Activated CD4-positive, alpha-beta T cell treated with anti-CD3 and anti-CD28 coated beads, Interleukin-2, amount 50 U/mL, for 24 hours (primary cell): Measurements from ENCODE around the gene RPS14.
"Not testable (repeated sequence)": the region's sequence is repeated elsewhere in the genome, so short reads cannot be mapped to it uniquely, and the experiment has no call there.

Experiments used
- DNase-seq, 2 donors: peaks; one replicate each; pipeline ENCODE4 v3.0.0-alpha.2; 2020; ENCODE audit warnings: low read depth in 1 of 2, low spot score in 1 of 2

RPS14 gene

DNA sequence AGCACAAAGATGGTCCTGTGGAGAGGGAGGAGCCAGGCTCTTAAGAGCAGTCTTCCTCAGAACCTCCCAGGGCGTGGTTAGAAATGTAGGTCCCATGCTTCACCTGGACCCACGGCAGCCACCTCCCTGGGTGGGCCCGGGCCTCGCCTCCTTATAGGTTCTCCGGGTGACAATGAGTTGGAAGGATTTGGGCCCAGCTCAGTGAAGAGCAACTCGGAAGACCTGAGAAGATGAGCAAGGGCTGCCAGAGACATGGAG is 32.1 kb upstream of the RPS14 start:
- no peak for DNase-seq

DNA sequence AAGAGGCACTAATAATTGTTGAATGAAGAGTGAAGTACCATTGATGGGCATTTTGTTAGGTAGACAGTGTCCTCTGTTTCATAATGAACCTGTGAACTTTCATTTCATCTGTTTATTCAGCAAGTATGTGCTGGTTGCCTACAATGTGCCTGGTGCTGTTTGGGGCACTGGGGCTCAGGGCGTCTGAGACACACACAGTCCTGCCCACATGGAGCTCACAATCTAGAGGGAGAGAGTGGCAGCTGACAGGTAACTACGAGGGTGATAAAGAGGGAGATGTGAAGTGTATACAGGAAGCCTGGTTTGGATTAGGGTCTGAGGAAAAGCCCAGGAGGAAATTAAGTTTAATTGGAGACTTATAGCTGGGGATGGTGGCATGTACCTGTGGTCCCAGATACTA is 29.9 kb upstream of the RPS14 start:
- no peak for DNase-seq

DNA sequence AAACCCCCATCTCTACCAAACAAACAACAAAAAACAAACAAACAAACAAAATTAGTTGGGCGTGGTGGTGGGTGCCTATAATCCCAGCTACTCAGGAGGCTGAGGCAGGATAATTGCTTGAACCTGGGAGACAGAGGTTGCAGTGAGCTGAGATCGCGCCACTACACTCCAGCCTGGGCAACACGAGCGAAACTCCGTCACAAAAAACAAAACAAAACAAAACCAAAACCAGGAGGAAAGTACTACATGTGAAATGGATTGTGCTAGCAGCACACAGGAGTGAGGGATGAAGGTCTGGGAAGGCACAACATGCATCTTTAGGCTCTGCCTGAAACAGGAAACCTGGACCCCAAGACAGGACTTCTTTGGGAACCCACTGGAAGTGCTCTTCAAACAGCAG is 27.0 kb upstream of the RPS14 start:
- not testable (repeated sequence) for DNase-seq

DNA sequence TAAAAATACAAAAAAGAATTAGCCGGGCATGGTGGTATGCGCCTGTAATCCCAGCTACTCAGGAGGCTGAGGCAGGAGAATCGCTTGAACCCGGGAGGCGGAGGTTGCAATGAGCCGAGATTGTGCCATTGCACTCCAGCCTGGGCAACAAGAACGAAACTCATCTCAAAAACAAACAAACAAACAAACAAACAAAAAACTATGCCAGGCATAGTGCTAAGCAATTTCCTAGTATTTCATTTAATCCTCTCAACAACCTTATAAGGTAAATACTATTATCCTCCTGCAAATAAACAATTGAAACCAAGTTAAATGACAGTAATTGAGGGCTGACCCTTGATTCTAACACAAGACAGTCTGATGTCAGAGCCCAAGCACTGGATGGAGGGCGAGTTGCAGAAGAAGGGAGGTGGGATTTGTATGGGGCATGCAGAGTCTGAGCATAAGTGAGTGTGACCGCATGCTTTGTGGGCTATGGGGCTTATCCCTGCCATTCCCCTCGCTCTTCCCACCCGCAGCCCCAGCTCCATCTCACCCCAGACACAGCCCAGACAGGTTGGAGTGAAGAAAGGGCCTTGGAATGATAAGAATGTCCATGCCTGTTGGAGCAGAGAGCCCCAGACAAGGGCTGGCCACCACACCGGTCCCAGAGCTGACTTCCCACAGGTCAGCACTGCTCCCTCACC is 24.3 kb upstream of the RPS14 start:
- DNase-seq = no peak

DNA sequence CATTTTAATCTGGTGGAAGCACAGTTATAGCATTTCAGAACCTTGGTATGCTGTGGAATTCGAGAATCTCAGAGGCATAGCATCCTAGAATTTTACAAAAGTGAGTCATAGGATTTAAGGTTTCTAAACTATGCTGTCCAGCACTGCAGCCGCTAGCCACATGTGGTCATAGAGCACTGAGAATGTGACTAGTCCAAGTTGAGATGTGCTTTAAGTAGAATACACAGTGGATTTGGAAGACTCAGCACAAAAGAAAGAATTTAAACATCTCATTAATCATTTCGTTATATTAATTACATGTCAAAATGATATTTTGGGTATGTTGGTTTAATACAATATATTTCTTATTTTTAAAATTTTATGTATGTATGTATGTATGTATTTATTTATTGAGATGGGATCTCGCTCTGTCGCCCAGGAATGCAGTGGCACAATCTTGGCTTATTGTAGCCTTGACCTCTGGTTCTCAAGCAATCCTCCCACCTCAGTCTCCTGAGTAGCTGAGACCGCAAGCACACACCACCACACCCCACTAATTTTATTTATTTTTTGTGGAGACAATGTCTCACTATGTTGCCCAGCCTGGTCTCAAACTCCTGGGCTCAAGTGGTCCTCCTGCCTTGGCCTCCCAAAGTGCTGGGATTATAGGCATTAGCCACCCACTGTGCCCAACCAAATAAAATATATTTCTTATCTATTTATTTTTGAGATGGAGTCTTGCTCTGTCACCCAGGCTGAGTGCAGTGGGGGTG is 20.4 kb upstream of the RPS14 start:
- DNase-seq = no peak

DNA sequence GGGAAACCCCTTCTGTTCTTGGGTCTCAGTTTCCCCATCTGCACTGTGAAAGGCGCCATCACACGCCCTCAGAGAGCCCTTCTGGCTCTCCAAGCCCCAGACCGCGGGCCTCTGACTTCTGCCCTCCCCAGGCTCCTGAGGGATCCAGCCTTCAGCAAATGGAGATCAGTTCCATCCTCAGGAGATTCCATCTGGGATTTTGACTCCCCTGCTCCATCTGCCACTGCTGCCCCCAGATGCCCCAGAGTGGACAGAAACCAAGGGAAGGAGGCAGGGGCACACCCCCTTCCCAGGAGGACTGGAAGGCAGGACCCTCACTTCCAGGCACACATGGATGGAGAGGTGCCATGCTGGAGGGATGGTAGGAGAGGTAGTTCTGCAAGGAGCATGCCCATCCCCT is 18.7 kb upstream of the RPS14 start:
- DNase-seq = no peak

DNA sequence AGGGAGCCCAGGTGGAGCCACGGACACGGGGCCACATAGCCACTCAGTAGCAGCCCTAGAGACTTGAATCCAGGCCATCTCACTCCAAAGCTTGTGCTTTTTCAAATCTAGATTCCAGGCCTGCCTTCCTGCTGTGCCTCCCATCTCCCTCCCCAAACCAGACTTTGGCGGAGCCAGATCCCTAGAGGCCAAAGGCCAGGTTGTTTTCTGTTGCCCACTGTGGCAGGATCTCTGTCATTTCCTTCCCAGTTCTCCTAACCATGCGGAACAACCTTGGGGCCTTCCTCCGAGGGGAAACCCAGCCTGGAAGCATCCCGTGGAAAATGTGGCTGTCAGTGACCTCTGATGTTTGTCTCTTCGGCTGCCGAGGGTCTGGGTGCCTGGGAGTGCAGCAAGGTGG is 16.4 kb upstream of the RPS14 start:
- DNase-seq = no peak

DNA sequence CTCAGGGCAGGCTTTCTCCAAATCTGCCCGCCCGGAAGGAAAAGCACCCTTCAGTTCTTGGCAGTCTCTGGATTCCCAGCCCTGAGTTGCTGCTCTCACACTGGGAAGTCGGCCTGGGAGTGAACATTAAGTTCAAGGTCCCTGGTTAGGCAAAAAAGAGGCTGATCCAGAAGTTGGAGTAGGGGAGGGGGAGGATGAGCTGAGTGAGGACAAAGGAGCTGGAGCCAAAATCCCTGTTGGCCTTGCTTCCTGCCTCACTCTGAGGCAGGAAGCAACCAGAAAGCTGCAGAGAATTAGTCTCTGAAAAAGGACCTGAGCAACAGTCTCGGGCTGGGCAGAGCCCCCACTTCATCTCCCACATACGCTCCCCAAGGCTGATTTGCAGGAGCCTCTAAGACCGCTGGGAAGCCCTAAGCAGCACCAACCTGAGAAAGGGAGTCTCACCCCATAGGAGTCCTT is 15.0 kb upstream of the RPS14 start:
- no peak for DNase-seq

DNA sequence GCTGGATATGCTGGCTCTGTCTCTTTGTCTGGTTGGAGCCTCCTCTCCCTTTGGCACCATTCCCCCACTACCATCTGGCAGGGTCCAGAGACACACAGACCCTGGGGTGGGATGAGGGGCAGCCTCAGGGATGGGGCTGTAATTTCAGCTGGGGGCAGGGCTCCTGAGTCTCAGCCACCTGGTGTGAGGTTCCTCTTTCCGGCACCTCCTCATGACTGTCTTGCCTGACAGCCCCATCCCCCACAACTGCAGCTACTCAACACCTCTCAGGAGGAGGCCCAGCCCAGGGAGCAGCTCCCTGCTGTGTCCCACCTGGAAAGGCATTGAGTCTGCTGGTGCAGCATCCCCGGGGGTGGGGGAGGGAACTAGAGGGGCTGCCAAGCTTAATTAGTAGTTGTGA is 11.7 kb upstream of the RPS14 start:
- DNase-seq = no peak

DNA sequence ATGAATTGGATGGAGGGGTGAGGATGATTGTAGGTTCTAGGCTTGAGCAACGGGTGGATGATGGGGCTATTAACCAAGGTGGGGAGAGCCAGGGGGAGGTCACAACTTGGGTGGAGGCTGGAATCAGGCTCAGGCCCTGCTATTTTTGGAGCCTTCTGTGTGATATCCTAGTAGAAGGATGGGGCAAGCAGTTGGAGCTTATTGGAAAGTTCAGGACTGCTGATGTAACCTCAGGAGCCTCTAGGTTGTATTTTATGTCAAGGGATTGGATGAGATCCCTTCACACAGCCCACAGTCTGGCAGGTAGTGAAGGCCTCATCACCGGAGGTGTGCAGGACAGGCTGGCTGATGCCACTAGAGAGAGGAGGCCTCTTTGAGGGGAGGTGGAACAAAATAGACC is 11.2 kb upstream of the RPS14 start:
- DNase-seq = no peak

DNA sequence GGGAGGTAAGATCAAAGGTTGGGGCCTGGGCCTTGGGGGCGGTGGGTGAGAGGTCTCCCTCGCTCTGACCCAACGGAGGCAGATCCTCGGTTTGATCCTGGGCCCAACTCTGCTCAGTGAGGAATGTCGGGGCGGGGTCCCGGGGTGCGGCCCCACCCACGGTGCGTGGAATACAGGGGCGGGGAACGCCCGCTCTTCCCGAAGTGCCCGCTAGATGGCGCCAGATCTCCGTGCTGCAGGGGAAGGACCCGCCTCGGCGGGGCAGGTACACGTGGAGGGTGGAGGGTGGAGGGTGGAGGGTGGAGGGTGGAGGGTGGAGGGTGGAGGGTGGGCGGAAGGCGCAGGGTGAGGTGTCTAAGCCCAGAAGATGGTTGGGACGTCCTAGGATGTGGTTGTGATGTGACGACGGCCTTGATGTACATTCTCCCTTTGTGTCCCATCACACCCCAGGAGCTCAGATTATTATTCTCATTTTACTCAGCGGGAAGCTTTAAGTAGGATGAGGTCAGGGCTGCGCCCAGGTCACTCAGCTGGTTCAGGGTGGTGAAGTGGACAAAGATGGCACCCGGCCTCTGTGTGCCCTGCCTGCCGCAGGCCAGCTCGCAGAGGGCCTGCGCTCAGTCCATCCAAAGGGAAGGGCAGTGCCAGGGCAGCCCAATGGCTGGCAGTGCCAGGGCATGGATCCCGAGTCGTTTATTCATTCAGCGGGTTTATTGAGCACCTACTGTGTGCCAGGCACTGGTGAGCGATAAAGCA is 9.4 kb upstream of the RPS14 start:
- peak; percentile 83 to 90 for DNase-seq

DNA sequence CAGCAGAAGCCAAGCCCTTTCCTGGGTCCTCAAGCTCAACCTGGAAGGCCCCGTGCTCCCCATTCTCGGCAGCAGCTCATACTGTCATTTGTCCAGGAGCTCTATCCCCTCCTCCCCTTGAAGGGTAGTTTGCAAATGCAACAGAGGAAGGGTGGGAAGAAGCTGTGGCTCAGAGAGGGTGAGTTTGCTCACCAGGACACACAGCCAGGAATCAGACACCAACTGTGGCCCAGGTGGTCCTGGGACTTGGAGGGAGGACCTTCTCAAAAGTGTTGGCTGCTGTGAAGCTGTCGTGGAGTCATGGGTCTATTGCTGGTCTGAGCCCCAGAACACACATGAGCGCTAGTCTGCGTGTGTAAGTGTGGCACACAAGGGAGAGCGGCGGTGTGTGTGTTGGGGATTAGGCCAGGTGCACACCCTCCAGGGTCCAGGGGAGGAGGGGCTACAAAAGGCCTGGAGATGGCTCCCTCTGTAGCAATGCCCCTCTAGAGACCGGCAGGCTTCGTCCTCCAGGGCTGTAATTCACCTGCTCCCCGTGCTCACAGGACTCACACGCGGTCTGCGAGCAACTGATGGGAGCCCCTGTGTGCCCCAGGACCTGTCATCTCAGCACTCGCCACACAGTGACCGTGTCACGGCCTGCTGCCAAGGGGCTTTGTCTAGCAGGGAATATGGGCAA is 8.2 kb upstream of the RPS14 start:
- DNase-seq = no peak

DNA sequence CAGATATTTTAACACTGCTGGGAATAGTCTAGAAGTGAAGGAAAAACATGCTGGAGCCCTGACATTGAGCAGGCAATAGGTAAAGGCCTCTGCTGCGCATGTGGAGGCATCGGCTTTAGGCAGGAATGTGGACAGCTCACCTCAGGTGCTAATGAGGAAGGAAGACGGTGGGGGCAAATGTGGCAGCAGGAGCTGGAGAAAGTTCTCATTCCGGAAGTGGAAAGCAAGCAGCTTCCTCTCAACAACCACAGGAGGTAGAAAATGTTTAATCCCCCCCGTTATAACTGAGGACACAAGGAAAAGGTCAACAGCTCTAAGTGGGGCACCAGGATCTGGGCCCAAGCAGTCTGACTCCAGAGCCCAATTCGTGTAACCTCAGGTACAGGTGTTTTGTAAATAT is 7.6 kb upstream of the RPS14 start:
- DNase-seq = no peak

DNA sequence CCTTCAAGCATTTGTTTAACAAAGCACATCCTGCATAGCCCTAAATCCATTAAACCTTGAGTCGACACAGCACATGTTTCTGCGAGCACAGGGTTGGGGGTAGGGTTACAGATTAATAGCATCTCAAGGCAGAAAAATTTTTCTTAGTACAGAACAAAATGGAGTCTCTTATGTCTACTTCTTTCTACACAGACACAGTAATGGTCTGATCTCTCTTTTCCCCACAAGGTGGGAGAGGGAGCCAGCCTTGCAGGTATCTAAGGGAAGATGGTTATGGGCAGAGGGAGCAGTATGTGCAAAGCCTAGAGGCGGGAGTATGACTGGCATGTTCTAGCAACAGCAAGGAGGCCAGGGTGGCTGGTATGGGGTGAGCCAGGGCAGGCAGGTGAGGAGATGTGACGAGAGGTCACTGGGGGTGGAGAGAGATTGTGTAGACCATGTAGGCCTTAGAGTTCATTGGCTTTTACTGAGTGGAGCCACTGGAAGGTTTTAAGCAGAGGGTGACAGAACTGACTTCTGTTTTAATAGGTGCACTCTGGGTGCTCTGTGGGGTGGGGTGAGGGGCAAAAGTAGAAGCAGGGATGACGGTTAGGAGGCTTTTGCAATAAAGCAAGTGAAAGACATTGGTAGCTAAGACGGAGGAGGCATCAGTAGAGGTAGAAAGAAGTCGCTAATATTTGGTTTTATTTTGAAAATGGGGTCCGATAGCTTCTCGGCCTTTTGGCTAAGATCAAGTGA is 5.1 kb upstream of the RPS14 start:
- no peak for DNase-seq

DNA sequence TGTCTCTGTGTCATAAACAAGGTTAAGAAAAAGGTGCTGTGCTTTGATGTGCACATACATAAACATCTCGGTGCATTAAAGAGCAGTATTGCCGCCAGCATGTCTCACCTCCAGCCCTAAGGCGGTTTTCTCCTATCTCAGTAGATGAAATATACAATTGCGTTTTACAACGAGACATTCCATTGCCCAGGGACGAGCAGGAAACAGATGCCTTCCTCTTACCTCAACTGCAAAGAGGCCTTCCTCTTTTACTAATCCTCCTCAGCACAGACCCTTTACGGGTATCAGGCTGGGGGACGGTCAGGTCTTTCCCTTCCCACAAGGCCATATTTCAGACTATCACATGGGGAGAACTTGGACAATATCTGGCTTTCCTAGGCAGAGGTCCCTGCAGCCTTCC is 4.5 kb upstream of the RPS14 start:
- not testable (repeated sequence) for DNase-seq

DNA sequence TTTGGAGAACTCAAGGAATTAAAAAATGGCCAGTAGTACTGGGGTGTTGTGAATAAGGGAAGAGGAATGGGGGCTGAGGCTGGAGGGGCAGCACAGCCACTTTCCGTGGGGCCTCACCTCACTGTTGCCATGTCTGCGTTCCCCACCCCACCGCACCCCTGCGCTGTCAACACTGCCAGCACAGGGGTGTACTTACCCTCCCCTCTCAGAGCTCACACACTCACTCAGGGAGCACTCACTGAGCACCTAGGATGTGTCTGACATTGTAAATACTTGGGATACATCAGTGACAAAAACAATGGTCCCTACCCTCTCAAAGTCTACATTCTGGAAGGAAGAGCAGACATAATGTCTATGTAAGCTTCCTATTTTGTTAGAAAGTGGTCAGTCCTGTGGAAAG is 3.4 kb upstream of the RPS14 start:
- no peak for DNase-seq

DNA sequence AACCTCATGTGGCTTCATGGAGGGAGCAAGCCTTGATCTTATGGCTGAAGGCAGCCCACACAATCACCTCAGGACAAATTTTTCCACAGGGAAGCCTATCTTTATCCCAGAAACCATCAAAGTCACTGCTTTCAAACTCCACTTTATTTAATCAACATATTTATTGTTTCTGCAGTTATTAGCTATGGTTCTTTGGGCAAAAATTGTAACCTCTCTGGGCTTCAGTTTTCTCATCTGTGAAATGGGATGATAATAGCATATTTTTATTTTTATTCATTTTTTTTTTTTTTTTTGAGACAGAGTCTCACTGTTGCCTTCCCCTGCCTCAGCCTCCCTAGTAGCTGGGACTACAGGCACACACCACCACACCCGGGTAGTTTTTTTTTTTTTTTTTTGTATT is 2.1 kb upstream of the RPS14 start:
- DNase-seq = no peak

DNA sequence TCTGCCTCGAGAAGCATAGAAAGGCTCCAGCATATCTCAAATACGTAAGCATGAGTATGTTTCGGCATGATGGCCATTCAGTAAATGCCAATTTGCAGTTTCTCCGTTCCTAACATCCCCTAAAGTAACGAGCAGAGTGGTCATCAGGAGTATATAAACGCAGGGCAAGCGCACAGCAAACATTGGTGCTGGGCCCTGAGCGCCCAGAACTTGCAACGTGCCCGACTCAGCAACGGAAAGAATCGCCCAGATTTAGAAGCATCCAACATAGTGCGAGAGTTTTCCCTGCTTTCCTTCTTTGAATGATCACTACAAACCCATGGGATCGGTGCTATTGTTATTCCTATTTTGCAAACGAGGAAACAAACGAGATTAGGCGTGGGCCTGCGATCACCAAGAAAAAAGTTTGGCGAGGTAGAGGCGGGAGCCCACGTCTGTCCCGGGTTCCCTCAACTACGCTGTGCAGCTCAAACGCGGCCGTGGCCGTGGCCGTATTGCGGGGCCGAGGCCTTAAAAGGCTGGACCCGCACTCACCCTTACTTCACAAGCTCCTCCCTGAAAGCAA is 505 bp downstream of the RPS14 start:
- DNase-seq = no peak

DNA sequence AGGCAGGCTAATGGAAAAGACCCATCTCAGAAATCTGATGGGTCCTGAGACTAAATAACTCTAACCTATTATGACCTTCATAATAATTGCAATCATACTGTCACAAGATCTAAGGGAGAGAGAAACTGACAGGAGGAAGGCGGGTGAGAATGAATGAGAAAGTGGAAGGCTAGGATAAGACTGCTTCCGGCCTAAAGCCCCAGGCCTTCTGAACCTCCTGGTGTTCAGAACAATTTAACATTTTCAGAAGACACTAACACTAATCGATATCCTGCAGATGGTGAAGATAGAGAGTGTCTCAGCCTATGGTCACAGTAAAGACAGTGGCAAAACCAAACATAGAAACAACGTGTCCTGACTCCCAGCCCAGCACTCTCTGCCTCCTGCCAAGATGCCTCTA is 1.2 kb downstream of the RPS14 start:
- DNase-seq = no peak

DNA sequence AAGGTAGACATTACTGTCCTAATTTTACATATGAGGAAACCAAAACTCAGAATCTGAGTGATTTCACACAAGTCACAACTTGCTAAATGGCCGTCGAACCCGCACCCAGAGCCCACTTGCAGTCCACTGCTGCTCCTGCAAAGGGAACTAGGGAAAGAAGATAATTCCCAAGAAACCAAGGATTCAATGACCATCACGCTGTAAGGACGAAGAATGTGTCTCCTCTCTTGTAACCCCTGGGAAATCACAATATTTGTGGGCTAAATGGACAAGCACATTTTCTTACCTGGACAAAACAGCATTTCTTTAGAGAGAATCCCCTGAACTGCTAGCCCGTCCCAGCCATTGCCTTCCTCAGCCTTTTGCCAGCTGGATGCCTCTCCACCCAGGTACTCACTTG is 2.4 kb downstream of the RPS14 start:
- DNase-seq = no peak

DNA sequence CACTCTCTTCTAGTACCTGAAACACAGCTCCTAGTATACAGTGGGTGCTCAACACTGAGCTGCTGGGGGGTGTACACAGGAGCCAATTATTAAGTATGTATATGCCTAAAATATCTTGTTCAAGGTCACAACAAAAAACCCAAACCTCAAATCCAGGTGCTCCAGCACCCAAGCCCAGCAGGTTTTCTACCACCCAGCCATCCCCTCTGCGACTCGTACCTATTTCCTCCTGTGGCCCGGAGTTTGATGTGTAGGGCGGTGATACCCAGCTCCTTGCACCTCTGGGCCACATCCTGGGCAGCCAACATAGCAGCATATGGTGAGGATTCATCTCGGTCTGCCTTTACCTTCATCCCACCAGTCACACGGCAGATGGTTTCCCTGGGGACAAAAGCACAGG is 3.0 kb downstream of the RPS14 start:
- no peak for DNase-seq
